Germinal center (tissue), 1 donor: ENCODE measurements around the gene MAPKAPK5.
"Not testable (repeated sequence)": the region's sequence is repeated elsewhere in the genome, so short reads cannot be mapped to it uniquely, and the experiment has no call there.

ENCODE experiments used
- DNase-seq: peaks from one replicate; pipeline ENCODE4 v3.0.0; 2012; ENCODE audit warnings: mixed read lengths, low spot score

The MAPKAPK5 gene

GRCh38 chr12:111827907-111828306 is 14.1 kb upstream of the MAPKAPK5 start:
- DNase-seq, result no peak

DNA sequence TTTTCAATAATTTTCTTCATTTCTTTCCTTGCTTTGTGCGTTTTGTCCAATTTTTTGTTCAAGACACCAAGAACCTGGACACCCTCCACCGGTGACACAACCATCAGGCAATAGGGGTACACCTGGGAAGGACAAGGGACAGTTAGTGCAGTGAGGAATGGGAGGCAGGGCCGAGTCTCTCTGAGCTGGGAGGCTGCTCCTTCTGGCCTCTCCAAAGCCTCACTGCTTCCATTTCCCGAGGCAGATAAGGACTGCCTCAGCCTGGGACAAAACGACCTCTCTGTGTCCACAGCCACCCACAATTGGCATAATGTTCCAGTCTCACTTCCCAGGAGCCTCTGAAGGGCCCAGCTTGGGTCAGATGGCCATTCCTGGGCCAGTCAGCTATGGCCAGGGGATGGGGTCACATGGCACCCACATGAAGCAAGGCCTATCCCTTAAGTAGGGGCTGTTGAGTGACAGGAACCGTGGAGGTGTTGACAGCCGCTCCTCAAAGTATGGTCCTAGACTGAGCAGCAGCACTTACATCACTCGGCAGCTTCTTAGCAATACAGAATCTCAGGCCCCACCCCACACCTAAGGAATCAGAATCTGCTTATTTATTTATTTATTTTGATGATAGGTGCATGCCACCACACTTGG is 13.6 kb upstream of the MAPKAPK5 start:
- no peak for DNase-seq

GRCh38 chr12:111829635-111830034 is 12.4 kb upstream of the MAPKAPK5 start:
- DNase-seq, result not testable (repeated sequence)

- DNase-seq, result not testable (repeated sequence)
Measured at GRCh38 chr12:111834740-111835386, 7.2 kb upstream of the MAPKAPK5 start.

- not testable (repeated sequence) for DNase-seq
Measured at GRCh38 chr12:111835531-111836181, 6.4 kb upstream of the MAPKAPK5 start.

GRCh38 chr12:111838353-111838752 is 3.7 kb upstream of the MAPKAPK5 start:
- no peak for DNase-seq

- DNase-seq, result no peak
Measured at GRCh38 chr12:111840807-111841206, 1.2 kb upstream of the MAPKAPK5 start.

- peak; percentile 10 for DNase-seq
Measured at GRCh38 chr12:111841236-111841749, 735 bp upstream of the MAPKAPK5 start.

DNA sequence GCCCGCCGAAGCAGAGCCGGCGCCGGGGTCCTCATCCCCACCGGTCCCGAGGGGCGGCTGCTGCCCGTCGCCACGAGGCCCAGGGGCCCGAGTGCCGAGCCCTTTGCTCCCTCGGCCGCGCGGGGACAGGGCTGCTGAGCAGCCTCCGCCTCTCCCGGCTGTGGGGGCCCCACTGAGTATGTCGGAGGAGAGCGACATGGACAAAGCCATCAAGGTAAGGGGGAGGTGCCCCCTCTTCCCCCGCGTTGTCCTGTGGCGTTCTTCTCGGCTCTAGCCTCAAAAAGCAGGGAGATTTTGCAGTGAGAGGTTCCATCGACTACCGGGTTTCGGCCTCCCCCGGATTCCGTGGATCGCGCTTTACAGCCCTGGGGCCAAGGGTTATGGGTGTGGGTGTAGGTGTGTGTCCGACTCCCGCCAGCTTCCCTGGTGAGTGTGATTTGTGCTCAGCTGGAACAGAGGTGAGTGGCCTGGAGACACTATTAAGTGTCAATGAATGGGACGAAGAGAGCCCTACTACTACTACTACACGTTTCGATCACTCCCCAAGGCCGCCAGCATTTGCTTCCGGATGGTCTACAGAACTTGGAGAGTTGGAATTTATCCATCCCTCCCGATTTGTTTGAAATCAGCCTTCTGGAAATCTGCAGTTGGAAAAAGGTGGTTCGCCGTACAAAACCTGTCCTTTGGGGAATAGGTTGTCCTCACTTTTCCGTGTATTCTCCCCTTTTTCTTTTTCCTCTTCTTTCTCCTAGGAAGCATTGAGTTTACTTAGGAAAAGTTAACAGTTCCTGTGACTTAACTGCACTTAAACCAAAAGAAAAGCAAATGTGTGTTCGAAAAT is 748 bp downstream of the MAPKAPK5 start:
- no peak for DNase-seq

GRCh38 chr12:111846016-111846415 is 4.0 kb downstream of the MAPKAPK5 start:
- no peak for DNase-seq

DNA sequence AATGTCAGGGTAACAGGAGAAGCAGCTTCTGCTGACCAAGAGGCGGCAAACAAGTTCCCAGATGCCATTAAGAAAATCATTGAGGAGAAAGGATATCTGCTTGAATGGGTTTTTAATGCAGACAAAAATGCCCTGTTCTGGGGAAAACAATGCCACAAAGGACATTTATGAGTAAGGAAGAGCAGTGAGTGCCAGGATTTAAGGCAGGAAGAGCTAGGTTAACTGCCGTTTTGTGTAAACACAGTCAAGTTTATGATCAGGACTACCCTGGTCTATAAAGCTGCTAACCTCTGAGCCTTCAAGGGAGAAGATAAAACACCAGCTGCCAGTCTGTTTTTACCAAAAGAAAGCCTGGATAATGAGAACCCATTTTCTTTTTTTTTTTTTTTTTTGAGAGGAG is 8.5 kb downstream of the MAPKAPK5 start:
- DNase-seq, result no peak

- DNase-seq, result no peak
Measured at GRCh38 chr12:111858186-111858585, 16.2 kb downstream of the MAPKAPK5 start.

DNA sequence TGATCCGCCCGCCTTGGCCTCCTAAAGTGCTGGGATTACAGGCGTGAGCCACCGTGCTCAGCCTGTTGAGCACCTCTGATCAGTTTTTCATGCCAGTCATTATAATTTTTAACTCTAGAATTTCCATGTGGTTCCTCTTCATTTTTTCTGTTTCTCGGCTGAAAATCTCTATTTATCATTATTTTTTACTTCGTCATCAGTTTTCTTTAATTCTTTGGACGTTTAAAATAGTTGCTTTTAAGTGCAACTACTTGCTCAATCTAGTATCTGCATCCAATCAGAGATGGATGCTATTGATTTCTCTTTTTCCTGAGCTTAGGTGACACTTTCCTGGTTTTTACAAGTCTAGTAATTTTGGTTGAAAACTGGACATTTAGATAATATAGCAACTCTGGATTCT is 16.8 kb downstream of the MAPKAPK5 start:
- no peak for DNase-seq

DNA sequence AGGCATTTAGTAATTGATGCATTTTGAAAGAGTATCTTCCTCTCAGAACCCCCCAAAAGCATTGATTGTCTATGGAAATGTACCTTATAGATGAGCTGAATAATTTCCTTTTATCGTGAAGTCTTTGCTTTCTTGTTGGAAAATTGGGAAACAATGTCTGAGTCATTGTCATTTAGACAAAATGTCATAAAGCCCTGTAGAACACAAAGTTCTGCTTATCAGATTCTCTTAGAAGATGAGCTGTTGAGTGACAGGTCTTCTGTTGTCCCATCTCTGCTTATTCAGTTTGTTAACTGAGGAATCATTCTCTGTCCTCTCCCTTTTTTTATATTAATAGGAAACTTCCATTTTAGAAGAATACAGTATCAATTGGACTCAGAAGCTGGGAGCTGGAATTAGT is 22.9 kb downstream of the MAPKAPK5 start:
- DNase-seq, result no peak

- no peak for DNase-seq
Measured at GRCh38 chr12:111867531-111867930, 25.5 kb downstream of the MAPKAPK5 start.

GRCh38 chr12:111868676-111869588 is 26.9 kb downstream of the MAPKAPK5 start:
- no peak for DNase-seq

- no peak for DNase-seq
Measured at GRCh38 chr12:111869671-111870070, 27.6 kb downstream of the MAPKAPK5 start.

DNA sequence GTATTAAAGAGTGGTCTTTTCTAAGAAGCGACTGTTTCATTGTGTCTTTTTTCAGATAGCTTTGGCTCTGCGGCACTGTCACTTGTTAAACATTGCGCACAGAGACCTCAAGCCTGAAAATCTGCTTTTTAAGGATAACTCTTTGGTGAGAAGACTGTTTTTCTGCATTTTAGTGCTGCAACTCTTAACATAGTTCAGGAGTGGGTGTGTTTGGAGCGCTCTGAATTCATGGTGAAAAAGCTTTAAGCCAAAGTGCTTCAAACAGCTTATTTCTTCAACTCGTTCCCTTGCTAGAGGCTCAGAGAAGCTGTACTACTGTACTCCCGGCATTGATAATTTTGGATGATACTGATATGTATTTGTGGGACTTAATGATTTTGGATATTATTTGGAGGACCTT is 28.2 kb downstream of the MAPKAPK5 start:
- DNase-seq, result no peak

DNA sequence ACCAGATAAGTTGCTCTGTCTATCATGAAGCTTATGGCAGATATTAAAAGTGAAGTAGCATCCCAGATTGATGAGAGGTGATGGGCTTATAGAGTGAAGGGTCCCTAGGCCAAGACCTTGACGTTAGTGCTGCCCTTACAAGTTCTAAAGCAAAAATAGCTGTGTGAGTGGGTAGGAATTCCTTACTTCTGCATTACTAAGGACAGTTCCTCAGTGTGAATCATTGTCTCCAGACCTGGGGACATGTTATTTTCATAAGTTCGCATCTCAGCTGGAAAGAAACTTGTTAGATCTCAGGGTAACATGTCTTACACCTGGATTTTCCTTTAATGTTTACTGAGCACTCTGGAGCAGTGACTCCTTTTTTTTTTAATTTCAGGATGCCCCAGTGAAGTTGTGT is 28.7 kb downstream of the MAPKAPK5 start:
- DNase-seq, result no peak

DNA sequence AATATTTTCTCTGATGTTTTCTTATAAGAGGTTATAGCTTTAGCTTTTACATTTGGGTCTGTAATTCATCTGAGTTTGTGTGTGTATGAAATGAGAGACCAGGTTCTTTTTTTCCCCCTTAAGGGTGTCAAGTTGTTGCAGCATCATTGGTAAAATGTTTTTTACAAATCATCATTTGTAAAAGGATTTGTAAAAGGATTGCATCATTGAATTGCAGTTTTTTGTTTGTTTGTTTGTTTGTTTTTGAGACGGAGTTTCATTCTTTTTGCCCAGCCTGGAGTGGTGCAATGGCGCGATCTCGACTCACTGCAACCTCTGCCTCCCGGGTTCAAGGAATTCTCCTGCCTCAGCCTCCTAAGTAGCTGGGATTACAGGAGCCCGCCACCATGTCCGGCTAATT is 31.1 kb downstream of the MAPKAPK5 start:
- DNase-seq, result no peak

DNA sequence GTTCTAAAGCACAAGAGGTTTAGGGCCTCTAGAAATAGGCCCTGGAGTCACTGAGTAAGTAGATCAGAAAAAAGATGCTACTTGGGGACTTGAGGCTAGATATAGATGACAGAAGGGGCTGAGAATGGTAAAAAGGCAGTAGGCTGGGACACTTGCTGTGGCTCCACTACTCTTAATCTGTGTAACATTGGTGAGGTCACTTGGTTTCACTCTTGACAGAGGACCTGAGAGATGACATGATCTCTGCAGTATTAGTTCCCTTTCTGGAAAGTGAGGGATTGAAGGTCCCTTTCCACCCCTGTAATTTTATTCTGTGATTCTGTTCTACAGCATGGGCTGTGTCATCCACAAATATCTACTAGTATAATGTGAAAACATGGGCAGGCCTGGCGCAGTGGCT is 39.7 kb downstream of the MAPKAPK5 start:
- no peak for DNase-seq
